ENCODE measurements around the gene PAXIP1. TPM values are rescaled to one million over a fixed set of nuclear protein-coding genes. Genes with fewer than 3 reads are reported as not detected.

The PAXIP1 gene
- total RNA-seq, 2 experiments from 2014 or later = 6.4 to 6.7 TPM

DNA sequence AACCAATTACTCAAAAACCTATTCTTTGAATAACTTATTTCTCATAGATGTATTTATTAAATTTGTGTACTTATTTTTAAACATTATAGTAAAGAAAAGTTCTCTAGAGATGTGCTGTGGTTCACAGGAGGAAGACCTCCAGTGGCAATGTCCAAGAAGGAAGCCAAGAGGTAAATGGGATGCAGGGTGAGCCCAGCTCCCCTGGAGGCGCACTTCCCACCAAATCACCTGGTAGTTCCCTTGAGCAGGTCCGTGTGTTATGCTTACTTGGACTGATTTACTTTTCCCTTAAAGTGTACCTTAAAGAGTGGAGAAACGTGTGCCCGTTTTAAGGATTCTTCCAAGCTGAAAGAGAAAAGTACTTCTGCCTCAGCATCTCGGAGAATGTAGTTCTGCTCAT lies 55.3 kb downstream of the PAXIP1 start:
- Mint-ChIP-seq H3K4me1 (ENCODE audit: low read depth) (no peaks in the 10 kb centered on the region), H3K9me3 (no peaks in the 10 kb centered on the region), H3K36me3 (ENCODE audit: low read depth) (peaks cover 88% of the 10 kb centered on the region), H3K27ac (no peak overlapping the region), H3K27me3 (no peaks in the 10 kb centered on the region), H3K4me3 (no peak overlapping the region)
- DNase-seq (no peak), ATAC-seq (ENCODE audit: poor library complexity) (no peak)
- H3K4me3 ChIP-seq (ENCODE audit: low read length) = no peak overlapping the region
- H3K27ac ChIP-seq (ENCODE audit: low read depth in 1 of 2, low read length in 2 of 2) = no peak overlapping the region
- no peaks in the 10 kb centered on the region for H3K27me3 ChIP-seq (ENCODE audit: control insufficient read depth in 1 of 2, insufficient read depth in 2 of 2, low read length in 2 of 2)
- H3K9me3 ChIP-seq (ENCODE audit: control insufficient read depth in 1 of 2, insufficient read depth in 1 of 2, low read length in 2 of 2) = peaks cover 0 to 3% of the 10 kb centered on the region in 2 experiments
- ChIA-PET POLR2A (interaction anchor here (0.7 to 0.9 kb wide), 2 partner anchors 697 to 839 kb away, joined by 3 read pairs; partner anchors contain the start of gene RBM33), CTCF (interaction anchor here (1.0 to 1.3 kb wide), 2 partner anchors 20 to 34 kb away, joined by 3 read pairs; no protein-coding TSS in a partner anchor)
- TF ChIP-seq CTCF (IDR thresholded peaks at IDR 0.05) = no peak
- no peaks in the 10 kb centered on the region for H3K4me1 ChIP-seq (ENCODE audit: insufficient read depth, low read length)
- intact Hi-C loops (cut with DNase I, micrococcal nuclease) = no loop called here
- H3K36me3 ChIP-seq (ENCODE audit: insufficient read depth, low read length) = peaks cover 70% of the 10 kb centered on the region

GRCh38 chr7:154946166-154946565 lies 56.8 kb downstream of the PAXIP1 start:
- intact Hi-C loops (cut with DNase I, micrococcal nuclease) = no loop called here
- Mint-ChIP-seq H3K27me3 (no peaks in the 10 kb centered on the region), H3K27ac (no peak overlapping the region), H3K4me1 (ENCODE audit: low read depth) (no peaks in the 10 kb centered on the region), H3K9me3 (no peaks in the 10 kb centered on the region), H3K36me3 (ENCODE audit: low read depth) (peaks cover 85% of the 10 kb centered on the region), H3K4me3 (no peak overlapping the region)
- ChIA-PET CTCF (interaction anchor here (2.6 kb wide), 1 partner anchor 19 kb away, joined by 8 read pairs; no protein-coding TSS in a partner anchor), POLR2A (no interaction called here)
- Histone ChIP-seq H3K4me3 (ENCODE audit: low read length) (no peak overlapping the region), H3K27me3 (ENCODE audit: control insufficient read depth in 1 of 2, insufficient read depth in 2 of 2, low read length in 2 of 2) (no peaks in the 10 kb centered on the region), H3K4me1 (ENCODE audit: insufficient read depth, low read length) (no peaks in the 10 kb centered on the region), H3K9me3 (ENCODE audit: control insufficient read depth in 1 of 2, insufficient read depth in 1 of 2, low read length in 2 of 2) (peaks cover 0 to 3% of the 10 kb centered on the region in 2 experiments), H3K27ac (ENCODE audit: low read depth in 1 of 2, low read length in 2 of 2) (no peak overlapping the region), H3K36me3 (ENCODE audit: insufficient read depth, low read length) (peaks cover 69% of the 10 kb centered on the region)
- no peak for TF ChIP-seq CTCF (IDR thresholded peaks at IDR 0.05)
- DNase-seq = no peak
- ATAC-seq (ENCODE audit: poor library complexity) = no peak

DNA sequence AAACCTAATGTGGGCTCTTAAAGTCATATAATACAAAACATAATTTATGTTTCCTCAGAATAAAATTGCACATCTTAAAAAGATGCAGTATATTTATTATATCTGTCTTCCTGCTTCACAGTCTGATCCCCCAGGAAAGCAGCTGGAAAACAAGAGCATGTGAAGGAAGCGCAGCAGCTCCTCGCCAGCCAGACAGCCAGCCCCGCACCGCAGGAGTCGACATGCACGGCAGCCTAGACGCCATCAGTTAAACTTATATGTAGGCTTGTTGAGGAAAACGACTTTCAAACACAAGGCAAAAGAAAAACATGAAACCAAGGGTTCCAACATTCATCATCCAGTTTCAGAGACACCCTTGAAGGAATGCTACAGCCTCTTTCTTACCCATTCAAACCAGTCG lies 59.0 kb downstream of the PAXIP1 start:
- Histone ChIP-seq H3K4me1 (ENCODE audit: insufficient read depth, low read length) (no peaks in the 10 kb centered on the region), H3K9me3 (ENCODE audit: control insufficient read depth in 1 of 2, insufficient read depth in 1 of 2, low read length in 2 of 2) (peaks cover 0 to 3% of the 10 kb centered on the region in 2 experiments), H3K36me3 (ENCODE audit: insufficient read depth, low read length) (peaks cover 53% of the 10 kb centered on the region), H3K4me3 (ENCODE audit: low read length) (no peak overlapping the region), H3K27ac (ENCODE audit: low read depth in 1 of 2, low read length in 2 of 2) (no peak overlapping the region), H3K27me3 (ENCODE audit: control insufficient read depth in 1 of 2, insufficient read depth in 2 of 2, low read length in 2 of 2) (no peaks in the 10 kb centered on the region)
- ATAC-seq (ENCODE audit: poor library complexity) (no peak), DNase-seq (no peak)
- intact Hi-C loops (cut with DNase I, micrococcal nuclease) = no loop called here
- H3K27ac Mint-ChIP-seq = peak overlapping the region; percentile 24
- no peak for TF ChIP-seq CTCF (IDR thresholded peaks at IDR 0.05)
- no peak overlapping the region for H3K4me3 Mint-ChIP-seq
- H3K27me3 Mint-ChIP-seq = no peaks in the 10 kb centered on the region
- ChIA-PET POLR2A (no interaction called here), CTCF (interaction anchor here (1.7 to 2.6 kb wide), 2 partner anchors 16 to 401 kb away, joined by 6 to 8 read pairs; no protein-coding TSS in a partner anchor)
- H3K36me3 Mint-ChIP-seq (ENCODE audit: low read depth) = peaks cover 79% of the 10 kb centered on the region
- no peaks in the 10 kb centered on the region for H3K4me1 Mint-ChIP-seq (ENCODE audit: low read depth)
- no peaks in the 10 kb centered on the region for H3K9me3 Mint-ChIP-seq
